Sciatic nerve (tissue), 2 donors: ENCODE data around the gene THEMIS2. TPM values are rescaled to one million over a fixed set of nuclear protein-coding genes. Genes with fewer than 3 reads are reported as not detected.

Experiments used
- ATAC-seq: fragments of 200-7000 bp; cut with Tn5 transposase; one replicate; pipeline ENCODE4 v1.9.1; 2020; ENCODE audit warnings: mild to moderate bottlenecking, moderate library complexity
- DNase-seq: peaks from one replicate; pipeline ENCODE4 v3.0.0-alpha.2; 2020; ENCODE audit warnings: low spot score
- intact Hi-C: fragments of 100-400 bp; cut with DNase I; formaldehyde crosslinking; loops from one replicate; pipeline ENCODE4 v1.14.2; 2022
- total RNA-seq: library from RNA; stranded (reverse); fragmentation: NEBNext Ultra II Directional; extraction: Animal tissue kit (Norgen Biotek cat#: 25700); gene quantifications from one replicate; pipeline ENCODE4 v1.2.1, GENCODE V29; 2021
- donor health status: DM: no; HTN: no; CAD: no.
- donor health status: DM: no; HTN: no; CAD: no.

THEMIS2 gene
- total RNA-seq, 1 donor from 2014 or later, result 25.7 TPM

DNA sequence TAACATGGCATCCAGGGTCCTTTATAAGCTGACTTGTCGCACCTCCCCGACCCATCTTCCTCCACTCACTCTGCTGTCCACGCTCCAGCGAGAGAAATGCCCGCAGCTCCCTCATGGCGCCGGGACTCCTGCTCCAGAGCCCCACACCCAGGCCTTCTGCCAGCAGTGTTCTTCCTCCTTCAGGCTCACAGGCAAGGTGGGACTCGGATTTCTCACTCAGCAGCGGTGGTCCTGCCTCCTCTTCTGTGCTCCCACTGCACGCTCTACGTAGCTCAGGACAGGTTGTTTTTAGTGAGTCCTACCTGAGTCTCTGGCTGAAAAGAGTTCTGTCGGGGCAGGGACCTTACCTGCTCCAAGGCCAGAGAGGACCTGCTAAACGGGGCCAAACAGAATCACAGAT is 11.2 kb downstream of the THEMIS2 start:
- intact Hi-C loops, result no loop called here
- ATAC-seq, result no peak
- DNase-seq, result no peak

DNA sequence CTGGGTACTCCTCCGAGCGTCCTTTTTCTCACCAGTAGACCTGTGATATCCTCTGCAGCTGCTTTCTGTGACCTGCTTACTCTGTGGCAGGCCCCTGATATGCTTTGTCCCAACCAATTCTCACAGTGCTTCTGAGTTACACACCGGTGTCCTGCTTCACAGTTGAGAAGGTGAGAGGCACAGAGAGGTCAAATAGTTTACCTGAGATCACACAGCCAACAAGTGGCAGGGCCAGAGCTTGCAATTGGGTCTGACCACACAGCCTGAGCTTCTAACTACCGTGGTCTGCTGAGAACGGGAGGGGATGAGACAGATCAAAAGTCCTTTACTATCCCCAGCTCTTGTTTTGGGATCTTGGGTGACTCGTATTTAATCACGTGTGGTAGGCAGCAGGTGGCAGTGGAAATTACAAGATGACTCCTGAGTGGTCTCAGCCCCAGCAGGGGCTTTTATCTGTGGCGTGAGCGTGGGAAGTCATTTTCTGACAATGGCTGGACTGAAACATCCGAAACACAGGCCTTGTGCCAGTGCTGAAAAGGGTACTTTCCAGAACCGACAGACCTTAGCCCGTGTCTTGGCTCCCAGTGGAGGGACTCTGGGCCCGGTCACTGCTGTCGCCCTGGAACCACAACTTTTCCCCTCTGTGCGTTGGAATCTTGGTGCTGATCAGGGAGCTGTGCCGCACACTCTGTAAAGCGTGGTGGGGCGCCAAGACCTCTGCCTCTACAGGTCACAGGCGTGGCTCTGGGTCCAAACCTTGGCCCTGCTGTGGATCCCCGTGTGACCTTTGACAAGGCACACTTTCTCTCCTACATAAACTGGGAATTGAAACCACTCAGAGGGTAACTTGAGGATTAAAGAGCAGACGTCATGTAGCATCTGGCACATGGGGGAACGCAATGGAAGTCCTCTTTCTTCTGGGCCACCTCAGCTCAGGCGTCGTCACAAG is 11.9 kb downstream of the THEMIS2 start:
- ATAC-seq (peak; percentile 59), DNase-seq (no peak)
- intact Hi-C loops, result no loop called here

DNA sequence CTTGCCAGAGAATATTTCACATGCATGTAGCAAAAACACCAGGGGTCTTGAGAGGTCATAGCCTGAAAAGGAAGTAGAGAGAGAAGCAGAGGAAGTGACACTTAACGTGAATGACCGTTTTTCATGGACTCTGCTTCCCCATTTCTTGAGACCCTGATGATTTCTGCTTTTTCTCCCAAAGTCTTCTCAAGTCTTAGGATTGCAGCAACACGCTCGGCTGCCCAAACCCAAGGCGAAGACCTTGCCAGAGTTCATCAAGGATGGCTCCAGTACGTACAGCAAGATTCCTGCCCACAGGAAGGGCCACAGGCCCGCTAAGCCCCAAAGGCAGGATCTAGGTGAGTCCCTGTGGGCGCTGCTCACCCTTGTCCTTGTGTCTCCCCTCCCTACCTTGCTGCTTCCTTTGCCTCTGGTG is 12.8 kb downstream of the THEMIS2 start:
- ATAC-seq, result peak; percentile 58
- no peak for DNase-seq
- intact Hi-C loops, result no loop called here

DNA sequence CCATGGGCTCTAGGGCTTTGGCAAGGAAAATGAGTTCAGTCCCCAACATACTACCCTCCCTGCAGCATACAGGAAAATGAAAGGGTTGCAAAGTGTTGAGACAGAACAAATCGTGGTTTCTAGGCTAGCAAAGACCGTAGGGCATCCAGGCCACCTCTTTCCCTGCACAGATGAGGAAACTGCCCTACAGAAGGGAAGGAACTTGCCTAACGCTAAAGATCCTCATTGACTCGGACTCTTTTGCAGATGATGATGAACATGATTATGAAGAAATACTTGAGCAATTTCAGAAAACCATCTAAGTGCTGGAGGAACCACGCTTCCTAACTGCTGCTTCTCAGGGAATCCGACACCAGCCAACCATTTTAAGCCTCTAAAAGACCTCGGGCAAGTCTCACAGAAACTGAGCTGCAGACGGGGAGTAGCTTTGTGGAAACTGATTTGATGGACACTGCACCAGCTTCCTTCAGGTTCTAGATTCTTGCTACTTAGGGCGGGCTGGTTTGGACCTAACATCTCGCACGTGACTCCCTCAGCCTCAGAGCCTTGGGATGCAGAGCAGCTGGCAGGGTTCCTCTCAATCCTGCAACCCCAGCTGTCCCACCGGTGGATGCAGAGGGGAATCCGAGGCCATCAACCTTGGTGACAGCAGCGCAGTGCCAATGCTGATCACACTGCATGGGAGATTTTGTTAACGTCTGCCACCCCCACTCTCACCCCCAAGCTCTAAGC is 13.4 kb downstream of the THEMIS2 start:
- ATAC-seq, result peak; percentile 42
- DNase-seq, result no peak
- intact Hi-C loops, result no loop called here

GRCh38 chr1:27886353-27886679 is 14.0 kb downstream of the THEMIS2 start:
- DNase-seq (no peak), ATAC-seq (no peak)
- intact Hi-C loops, result no loop called here

GRCh38 chr1:27886744-27887143 is 14.4 kb downstream of the THEMIS2 start:
- DNase-seq (no peak), ATAC-seq (no peak)
- intact Hi-C loops, result no loop called here

DNA sequence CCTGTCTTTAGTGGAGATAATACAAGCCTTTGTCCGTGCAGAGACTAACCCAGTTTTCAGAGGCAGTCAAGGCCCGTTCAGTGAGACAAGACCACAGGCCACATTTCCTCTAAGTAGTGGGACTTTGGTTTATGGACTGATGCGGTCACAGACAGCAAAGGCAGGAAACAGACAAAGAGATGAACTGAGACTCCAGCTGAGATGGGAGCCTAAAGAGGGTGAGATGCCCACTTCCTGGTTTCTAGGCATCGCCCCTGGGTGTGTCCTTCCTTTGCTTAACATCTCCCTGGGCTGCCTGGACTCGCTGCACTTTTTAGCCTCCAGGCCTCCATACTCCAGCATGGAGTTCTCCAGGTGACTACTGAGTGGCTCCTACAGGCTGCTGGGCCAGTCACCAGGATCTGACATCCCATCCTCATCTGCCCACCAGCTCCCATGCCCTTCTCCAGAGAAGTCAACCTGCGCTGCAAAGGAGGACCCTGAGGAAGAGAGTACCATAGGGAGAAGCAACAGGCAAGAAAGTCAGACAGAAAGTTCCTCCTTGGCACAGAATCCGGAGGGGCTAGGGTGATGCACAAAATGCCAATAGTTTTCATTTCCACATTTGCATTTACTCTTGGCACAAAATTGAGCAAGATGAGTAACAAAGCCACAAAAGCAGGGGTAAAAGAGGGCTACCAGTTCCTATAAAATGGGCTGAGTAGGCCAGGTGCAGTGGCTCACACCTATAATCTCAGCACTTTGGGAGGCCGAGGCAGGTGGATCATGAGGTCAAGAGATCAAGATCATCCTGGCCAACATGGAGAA is 15.1 kb downstream of the THEMIS2 start:
- intact Hi-C loops, result no loop called here
- peak; percentile 16 for ATAC-seq

DNA sequence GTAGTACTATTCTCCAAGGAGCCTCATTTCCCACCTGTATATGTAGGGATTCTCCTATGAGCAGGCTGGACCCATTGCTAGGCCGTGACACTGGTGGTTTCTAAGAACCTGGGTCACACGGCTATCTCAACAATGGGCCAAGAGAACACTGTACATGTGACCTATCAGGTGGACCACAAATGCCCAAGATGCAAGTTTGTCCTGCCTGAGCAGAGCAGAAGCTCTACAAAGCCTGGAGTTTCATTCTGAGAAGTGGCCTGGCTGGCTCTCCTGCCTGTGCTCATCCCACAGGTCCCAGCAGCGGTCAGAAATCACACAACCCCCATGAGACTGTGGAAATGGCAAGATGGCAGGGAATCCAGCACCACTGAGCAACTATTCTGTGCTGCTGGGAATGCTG is 17.2 kb downstream of the THEMIS2 start:
- intact Hi-C loops, result no loop called here
- DNase-seq, result peak; percentile 32
- ATAC-seq, result no peak

More for the DNA sequence above, 15.1 kb downstream of the THEMIS2 start:
- DNase-seq, result peak; percentile 53

DNA sequence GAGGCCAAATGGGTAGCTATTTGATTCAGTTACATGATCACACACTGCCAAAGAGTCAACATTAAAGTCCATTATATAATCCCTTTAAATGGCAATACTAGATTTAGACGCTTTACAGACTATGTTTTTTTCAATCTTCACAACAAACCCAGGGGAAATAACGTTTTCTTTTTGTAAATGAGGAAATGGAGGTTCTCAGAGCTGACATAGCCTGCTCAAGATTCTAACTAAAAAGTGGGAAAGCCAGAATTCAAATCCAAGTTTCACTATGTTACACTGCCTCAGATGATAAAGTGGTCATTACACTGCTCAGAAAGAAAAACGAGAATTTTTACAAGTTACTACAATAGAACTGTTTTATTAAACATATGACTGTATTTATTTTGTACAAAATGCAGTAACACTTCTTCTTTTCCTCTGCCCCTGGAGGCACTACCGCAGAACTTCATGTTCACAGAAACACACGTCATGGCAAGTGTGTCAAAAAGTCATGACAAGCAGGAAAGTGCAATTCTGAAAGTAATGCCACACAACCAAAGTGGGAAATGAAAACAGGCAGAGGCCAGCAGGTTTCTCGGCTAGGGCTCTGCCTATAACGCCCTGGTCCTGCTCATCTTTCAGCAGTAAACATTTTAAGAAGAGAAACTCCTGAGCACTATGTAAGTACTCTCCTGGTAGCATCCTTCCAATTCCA is 19.0 kb downstream of the THEMIS2 start:
- intact Hi-C loops, result no loop called here
- DNase-seq (peak; percentile 54), ATAC-seq (peak; percentile 66)

GRCh38 chr1:27894521-27894920 is 22.2 kb downstream of the THEMIS2 start:
- DNase-seq, result no peak
- no peak for ATAC-seq
- intact Hi-C loops, result no loop called here

DNA sequence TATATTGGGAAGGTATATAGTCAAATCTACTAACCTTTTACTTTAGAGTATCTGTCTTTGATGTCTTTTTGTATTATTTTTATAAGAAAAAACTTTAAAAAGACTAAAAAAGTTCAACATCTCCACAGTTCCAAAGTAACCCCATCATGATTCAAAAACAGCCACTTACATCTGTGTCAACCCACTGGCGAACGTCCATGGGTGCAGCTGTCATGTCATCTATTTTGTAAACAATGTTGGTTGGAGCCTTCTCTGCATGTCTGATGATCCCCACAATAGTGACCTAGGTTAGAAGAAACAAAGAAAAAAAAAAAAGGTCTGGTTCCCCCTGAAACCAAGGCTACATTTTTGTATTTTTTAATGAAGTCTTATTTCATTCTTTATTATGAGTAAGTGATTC is 34.4 kb downstream of the THEMIS2 start:
- ATAC-seq (no peak), DNase-seq (no peak)
- intact Hi-C loops, result no loop called here

DNA sequence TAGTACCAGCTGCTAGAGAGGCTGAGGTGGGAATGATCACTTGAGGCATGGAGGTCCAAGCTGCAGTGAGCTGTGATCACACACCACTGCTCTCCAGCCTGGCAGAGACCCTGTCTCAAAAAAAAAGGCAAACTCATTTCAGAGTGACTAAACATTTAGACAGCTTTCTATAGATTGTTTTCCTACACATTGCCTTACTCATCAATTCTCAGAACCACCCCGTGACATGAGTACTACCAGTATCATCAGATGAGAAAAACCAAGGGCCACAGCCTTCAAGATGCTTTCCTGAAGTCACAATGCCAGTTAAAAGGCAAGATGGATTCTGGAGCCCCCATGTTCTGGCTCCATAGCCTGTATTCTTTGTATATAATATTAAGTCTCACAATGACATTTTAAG is 40.1 kb downstream of the THEMIS2 start:
- intact Hi-C loops, result no loop called here

DNA sequence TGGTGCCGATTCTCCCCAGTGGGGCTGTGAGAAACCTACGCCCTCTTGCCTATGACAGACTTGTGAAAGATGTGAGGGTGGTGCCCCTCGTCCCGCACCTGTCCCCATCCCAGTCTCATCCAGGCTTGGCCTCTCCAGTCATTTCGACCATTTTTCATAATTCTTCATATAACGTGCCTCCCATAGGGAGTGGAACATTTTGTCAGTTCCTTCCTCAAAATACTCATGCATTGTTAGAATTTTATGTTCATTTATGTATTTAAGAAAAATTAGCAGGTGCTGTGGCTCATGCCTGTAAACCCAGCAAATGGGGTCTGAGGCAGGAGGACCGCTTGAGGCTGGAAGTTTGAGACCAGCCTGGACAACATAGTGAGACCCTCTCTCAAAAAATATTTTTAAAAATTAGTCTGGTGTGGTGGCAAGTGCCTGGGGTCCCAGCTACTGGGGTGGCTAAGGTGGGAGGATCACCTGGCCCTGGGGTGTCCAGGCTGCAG is 42.8 kb downstream of the THEMIS2 start:
- intact Hi-C loops, result no loop called here
- DNase-seq, result no peak
- ATAC-seq, result peak; percentile 1

More for the DNA sequence above, 40.1 kb downstream of the THEMIS2 start:
- ATAC-seq (no peak), DNase-seq (no peak)

- intact Hi-C loops, result no loop called here
- no peak for DNase-seq
- no peak for ATAC-seq
Observed at GRCh38 chr1:27922272-27922671, 49.9 kb downstream of the THEMIS2 start.

DNA sequence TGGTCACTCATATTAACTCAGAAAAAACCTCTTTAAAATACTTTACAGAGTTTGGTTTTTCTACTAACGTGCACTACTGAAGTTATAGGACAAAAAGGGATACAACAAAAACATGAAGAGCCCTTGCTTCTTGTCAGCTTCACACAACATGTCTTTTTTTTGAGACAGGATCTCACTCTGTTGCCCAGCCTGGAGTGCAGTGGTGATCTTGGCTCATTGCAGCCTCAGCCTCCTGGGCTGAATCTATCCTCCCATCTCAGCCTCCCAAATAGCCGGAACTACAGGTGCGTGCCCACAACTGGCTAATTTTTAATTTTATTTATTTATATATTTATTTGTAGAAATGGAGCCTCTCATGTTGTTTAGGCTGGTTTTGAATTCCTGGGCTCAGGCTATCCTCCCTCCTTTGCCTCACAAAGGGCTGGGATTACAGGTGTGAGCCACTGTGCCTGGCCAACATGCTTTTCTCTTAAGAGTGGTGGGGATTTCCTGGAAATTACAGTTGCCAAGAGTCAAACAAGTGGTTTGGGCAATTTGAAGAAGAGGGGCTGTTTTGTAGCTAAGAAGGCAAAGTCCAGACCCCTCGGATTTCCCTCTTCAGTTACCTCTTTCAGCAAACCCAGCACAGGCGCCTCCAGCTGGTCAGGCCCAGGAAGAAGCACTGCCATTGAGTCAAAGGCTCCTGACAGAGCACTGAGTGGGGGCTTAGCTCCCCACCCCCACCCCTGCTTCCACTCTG is 56.0 kb downstream of the THEMIS2 start:
- DNase-seq, result no peak
- intact Hi-C loops, result no loop called here
- ATAC-seq, result no peak

- ATAC-seq (no peak), DNase-seq (no peak)
- intact Hi-C loops, result no loop called here
Observed at GRCh38 chr1:27931184-27931583, 58.8 kb downstream of the THEMIS2 start.

DNA sequence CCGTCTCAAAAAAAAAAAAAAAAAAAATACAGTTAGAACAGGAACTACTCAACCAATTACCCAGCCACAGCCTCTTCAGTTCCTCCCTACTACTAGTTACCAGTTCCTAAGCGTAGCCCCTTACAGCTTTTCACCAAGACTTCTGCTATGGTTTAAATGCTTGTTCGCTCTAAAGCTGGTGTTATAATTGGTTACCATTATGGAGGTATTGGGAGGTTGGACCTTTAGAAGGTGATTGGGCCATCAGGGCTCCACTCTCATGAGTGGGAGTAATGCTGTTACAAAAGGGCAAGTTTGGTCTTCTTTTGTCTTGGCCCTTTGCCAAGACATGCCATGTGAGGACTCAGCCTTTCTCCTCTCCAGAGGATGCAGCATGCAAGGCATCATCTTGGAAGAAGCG is 59.4 kb downstream of the THEMIS2 start:
- ATAC-seq (no peak), DNase-seq (no peak)
- intact Hi-C loops, result no loop called here
